ENCODE data around the gene SMCO2.

The SMCO2 gene

DNA sequence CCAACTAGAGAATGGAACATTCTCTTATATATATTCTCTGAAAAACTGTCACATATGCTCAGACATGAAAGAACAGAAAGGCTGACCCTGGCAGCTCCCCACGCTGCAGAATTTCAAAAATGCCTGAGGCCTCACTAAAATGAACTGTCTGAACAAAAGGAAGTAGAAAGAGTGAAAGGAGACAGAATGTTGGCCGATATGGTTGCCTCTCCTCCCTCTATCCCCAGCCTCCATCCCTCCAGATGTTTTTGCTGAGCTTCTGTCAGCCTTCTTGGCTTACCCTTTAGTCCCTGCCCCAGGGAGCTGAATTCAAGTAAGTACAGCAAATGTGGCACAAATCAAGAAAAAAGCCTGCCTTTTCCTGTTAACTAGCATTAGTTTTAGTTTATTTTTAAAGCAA is 6.9 kb downstream of the SMCO2 start (continued):
- TF ChIP-seq, protein P1, sequence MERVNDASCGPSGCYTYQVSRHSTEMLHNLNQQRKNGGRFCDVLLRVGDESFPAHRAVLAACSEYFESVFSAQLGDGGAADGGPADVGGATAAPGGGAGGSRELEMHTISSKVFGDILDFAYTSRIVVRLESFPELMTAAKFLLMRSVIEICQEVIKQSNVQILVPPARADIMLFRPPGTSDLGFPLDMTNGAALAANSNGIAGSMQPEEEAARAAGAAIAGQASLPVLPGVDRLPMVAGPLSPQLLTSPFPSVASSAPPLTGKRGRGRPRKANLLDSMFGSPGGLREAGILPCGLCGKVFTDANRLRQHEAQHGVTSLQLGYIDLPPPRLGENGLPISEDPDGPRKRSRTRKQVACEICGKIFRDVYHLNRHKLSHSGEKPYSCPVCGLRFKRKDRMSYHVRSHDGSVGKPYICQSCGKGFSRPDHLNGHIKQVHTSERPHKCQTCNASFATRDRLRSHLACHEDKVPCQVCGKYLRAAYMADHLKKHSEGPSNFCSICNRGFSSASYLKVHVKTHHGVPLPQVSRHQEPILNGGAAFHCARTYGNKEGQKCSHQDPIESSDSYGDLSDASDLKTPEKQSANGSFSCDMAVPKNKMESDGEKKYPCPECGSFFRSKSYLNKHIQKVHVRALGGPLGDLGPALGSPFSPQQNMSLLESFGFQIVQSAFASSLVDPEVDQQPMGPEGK (CRISPR knock-in tag; IDR thresholded peaks at IDR 0.05; ENCODE audit: borderline replicate concordance): no peak
- TF ChIP-seq BACH2 (CRISPR knock-in tag; IDR thresholded peaks at IDR 0.05; ENCODE audit: borderline replicate concordance) (no peak), GLIS3 (CRISPR knock-in tag; IDR thresholded peaks at IDR 0.05) (no peak), OSR1 (CRISPR knock-in tag; IDR thresholded peaks at IDR 0.05) (no peak), RARB (CRISPR knock-in tag; IDR thresholded peaks at IDR 0.05) (no peak)

DNA sequence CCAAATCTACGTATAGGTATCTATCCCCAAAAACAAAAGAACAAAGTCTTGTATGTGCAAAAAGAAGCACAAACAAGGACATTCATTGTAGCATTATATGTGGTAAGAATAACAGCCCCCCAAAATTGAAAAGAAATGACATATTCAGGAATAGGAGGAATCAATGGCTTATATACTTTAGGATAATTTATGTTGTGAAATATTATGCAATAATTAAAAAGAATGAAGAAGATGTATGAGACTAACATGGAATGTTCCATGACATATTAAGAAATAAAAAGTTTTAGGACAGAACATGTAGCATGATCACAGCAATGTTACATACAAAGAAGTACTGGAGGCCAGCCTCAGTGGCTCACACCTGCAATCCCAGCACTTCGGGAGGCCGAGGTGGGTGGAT is 9.1 kb downstream of the SMCO2 start:
- no peak for ATAC-seq
- TF ChIP-seq, protein P2, sequence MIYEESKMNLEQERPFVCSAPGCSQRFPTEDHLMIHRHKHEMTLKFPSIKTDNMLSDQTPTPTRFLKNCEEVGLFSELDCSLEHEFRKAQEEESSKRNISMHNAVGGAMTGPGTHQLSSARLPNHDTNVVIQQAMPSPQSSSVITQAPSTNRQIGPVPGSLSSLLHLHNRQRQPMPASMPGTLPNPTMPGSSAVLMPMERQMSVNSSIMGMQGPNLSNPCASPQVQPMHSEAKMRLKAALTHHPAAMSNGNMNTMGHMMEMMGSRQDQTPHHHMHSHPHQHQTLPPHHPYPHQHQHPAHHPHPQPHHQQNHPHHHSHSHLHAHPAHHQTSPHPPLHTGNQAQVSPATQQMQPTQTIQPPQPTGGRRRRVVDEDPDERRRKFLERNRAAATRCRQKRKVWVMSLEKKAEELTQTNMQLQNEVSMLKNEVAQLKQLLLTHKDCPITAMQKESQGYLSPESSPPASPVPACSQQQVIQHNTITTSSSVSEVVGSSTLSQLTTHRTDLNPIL (CRISPR knock-in tag; IDR thresholded peaks at IDR 0.05; ENCODE audit: low read depth): no peak
- TF ChIP-seq ZFP30 (CRISPR knock-in tag; IDR thresholded peaks at IDR 0.05) (no peak), SNAI2 (CRISPR knock-in tag; IDR thresholded peaks at IDR 0.05) (no peak), PPARA (CRISPR knock-in tag; IDR thresholded peaks at IDR 0.05; ENCODE audit: borderline replicate concordance) (no peak), ZNF565 (CRISPR knock-in tag; conservative IDR thresholded peaks at IDR 0.05; ENCODE audit: low read depth) (no peak), RARB (CRISPR knock-in tag; IDR thresholded peaks at IDR 0.05) (no peak), ARNTL (CRISPR knock-in tag; IDR thresholded peaks at IDR 0.05; ENCODE audit: borderline replicate concordance, low read depth) (no peak), ISL1 (CRISPR knock-in tag; IDR thresholded peaks at IDR 0.05) (no peak), ZFP3 (CRISPR knock-in tag; IDR thresholded peaks at IDR 0.05) (no peak), ESRRG (CRISPR knock-in tag; IDR thresholded peaks at IDR 0.05) (no peak), ZNF70 (CRISPR knock-in tag; IDR thresholded peaks at IDR 0.05) (no peak), OSR1 (CRISPR knock-in tag; IDR thresholded peaks at IDR 0.05) (no peak)
- TF ChIP-seq, protein P3, sequence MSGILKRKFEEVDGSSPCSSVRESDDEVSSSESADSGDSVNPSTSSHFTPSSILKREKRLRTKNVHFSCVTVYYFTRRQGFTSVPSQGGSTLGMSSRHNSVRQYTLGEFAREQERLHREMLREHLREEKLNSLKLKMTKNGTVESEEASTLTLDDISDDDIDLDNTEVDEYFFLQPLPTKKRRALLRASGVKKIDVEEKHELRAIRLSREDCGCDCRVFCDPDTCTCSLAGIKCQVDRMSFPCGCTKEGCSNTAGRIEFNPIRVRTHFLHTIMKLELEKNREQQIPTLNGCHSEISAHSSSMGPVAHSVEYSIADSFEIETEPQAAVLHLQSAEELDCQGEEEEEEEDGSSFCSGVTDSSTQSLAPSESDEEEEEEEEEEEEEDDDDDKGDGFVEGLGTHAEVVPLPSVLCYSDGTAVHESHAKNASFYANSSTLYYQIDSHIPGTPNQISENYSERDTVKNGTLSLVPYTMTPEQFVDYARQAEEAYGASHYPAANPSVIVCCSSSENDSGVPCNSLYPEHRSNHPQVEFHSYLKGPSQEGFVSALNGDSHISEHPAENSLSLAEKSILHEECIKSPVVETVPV (CRISPR knock-in tag; IDR thresholded peaks at IDR 0.05): no peak
- TF ChIP-seq, protein P4, sequence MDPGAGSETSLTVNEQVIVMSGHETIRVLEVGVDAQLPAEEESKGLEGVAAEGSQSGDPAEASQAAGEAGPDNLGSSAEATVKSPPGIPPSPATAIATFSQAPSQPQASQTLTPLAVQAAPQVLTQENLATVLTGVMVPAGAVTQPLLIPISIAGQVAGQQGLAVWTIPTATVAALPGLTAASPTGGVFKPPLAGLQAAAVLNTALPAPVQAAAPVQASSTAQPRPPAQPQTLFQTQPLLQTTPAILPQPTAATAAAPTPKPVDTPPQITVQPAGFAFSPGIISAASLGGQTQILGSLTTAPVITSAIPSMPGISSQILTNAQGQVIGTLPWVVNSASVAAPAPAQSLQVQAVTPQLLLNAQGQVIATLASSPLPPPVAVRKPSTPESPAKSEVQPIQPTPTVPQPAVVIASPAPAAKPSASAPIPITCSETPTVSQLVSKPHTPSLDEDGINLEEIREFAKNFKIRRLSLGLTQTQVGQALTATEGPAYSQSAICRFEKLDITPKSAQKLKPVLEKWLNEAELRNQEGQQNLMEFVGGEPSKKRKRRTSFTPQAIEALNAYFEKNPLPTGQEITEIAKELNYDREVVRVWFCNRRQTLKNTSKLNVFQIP (CRISPR knock-in tag; IDR thresholded peaks at IDR 0.05; ENCODE audit: borderline replicate concordance, low read depth): no peak

DNA sequence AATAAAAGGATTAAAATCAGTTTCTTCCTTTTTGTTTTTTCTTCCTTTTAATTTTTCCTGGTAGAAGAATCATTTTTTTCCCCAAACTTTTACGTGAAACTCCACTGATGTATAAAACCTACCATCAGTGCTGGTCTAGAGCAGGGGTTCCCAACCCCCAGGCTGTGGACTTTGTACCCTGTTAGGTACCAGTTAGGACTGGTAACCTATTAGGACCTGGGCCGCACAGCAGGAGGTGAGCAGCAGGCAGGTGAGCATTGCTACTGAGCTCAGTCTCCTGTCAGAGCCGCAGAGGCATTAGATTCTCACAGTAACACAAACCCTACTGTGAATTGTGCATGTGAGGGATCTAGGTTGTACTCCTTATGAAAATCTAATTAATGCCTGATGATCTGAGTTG is 10.1 kb downstream of the SMCO2 start:
- no peak for ATAC-seq
- TF ChIP-seq, protein P1 (CRISPR knock-in tag; IDR thresholded peaks at IDR 0.05; ENCODE audit: borderline replicate concordance): no peak
- TF ChIP-seq TOX (CRISPR knock-in tag; IDR thresholded peaks at IDR 0.05; ENCODE audit: borderline replicate concordance) (no peak), ZFP3 (CRISPR knock-in tag; IDR thresholded peaks at IDR 0.05) (no peak), BACH2 (CRISPR knock-in tag; IDR thresholded peaks at IDR 0.05; ENCODE audit: borderline replicate concordance) (no peak), ZNF8 (CRISPR knock-in tag; IDR thresholded peaks at IDR 0.05) (no peak), GLIS3 (CRISPR knock-in tag; IDR thresholded peaks at IDR 0.05) (no peak), SNAI2 (CRISPR knock-in tag; IDR thresholded peaks at IDR 0.05) (no peak), CSDC2 (CRISPR knock-in tag; IDR thresholded peaks at IDR 0.05) (no peak)
- TF ChIP-seq, protein P4 (CRISPR knock-in tag; IDR thresholded peaks at IDR 0.05; ENCODE audit: borderline replicate concordance, low read depth): no peak
- TF ChIP-seq, protein P2 (CRISPR knock-in tag; IDR thresholded peaks at IDR 0.05; ENCODE audit: low read depth): no peak

Data from SK-N-SH treated with all-trans-retinoic acid at 6 μM for 48 hours (cell line).